Neural cell (in vitro differentiated cells): ENCODE measurements around the gene AFAP1. TPM values are rescaled to one million over a fixed set of nuclear protein-coding genes. Genes with fewer than 3 reads are reported as not detected.

ENCODE experiments used
- H2AFZ ChIP-seq: fragments of 200-600, 300-800 bp; sonication (generic), shearing (Covaris generic); 2 replicates; pipeline ENCODE4 v1.6.0; 2014; ENCODE audit warnings: low read depth, mild to moderate bottlenecking, antibody characterized with exemption, low read length, moderate library complexity
- H3F3A ChIP-seq: fragments of 200-600 bp; shearing (Covaris generic); 2 replicates; pipeline ENCODE4 v1.6.1; 2016; ENCODE audit warnings: mild to moderate bottlenecking, moderate library complexity, mixed read lengths, antibody characterized with exemption, low read length; ENCODE audit not compliant: insufficient read depth, poor library complexity, severe bottlenecking
- H3K27ac ChIP-seq: fragments of 200-600, 300-800 bp; sonication (generic), shearing (Covaris generic); 2 replicates; pipeline ENCODE4 v1.5.1; 2014; ENCODE audit warnings: mild to moderate bottlenecking, low read length, moderate library complexity
- H3K27me3 ChIP-seq: fragments of 300-800, 200-600 bp; sonication (generic), shearing (Covaris generic); 2 replicates; pipeline ENCODE4 v1.6.0; 2014; ENCODE audit warnings: mild to moderate bottlenecking, low read depth, low read length, moderate library complexity; ENCODE audit not compliant: insufficient read depth
- H3K36me3 ChIP-seq: fragments of 300-800, 200-600 bp; sonication (generic), shearing (Covaris generic); 2 replicates; pipeline ENCODE4 v1.5.1; 2014; ENCODE audit warnings: mild to moderate bottlenecking, antibody characterized with exemption, low read length, moderate library complexity; ENCODE audit not compliant: insufficient read depth
- H3K4me2 ChIP-seq: fragments of 300-800, 200-600 bp; sonication (generic), shearing (Covaris generic); 2 replicates; pipeline ENCODE4 v1.6.0; 2014; ENCODE audit warnings: mild to moderate bottlenecking, low read length
- H3K4me3 ChIP-seq: fragments of 300-800, 200-600 bp; sonication (generic), shearing (Covaris generic); 2 replicates; pipeline ENCODE4 v1.5.1; 2014; ENCODE audit warnings: mild to moderate bottlenecking, low read length, moderate library complexity
- H3K79me2 ChIP-seq: fragments of 200-600 bp; shearing (Covaris generic); replicated peaks from 2 replicates; pipeline ENCODE4 v1.6.0; 2014; ENCODE audit warnings: mild to moderate bottlenecking, low read length, moderate library complexity; ENCODE audit not compliant: insufficient read depth
- H3K9ac ChIP-seq: fragments of 300-800, 200-600 bp; sonication (generic), shearing (Covaris generic); 2 replicates; pipeline ENCODE4 v1.6.1; 2016; ENCODE audit warnings: mild to moderate bottlenecking, low read length, mixed read lengths
- H3K9me2 ChIP-seq: fragments of 200-600 bp; shearing (Covaris generic); 2 replicates; pipeline ENCODE4 v1.6.1; 2016; ENCODE audit warnings: mild to moderate bottlenecking, low read length, mixed read lengths; ENCODE audit not compliant: insufficient read depth
- H3K9me3 ChIP-seq: fragments of 200-600, 300-800 bp; sonication (generic), shearing (Covaris generic); 2 replicates; pipeline ENCODE4 v1.6.1; 2016; ENCODE audit warnings: mild to moderate bottlenecking, mixed run types, low read length, moderate library complexity, mixed read lengths
- H4K20me1 ChIP-seq: fragments of 200-600 bp; shearing (Covaris generic); 2 replicates; pipeline ENCODE4 v1.6.1; 2016; ENCODE audit warnings: mild to moderate bottlenecking, mixed run types; ENCODE audit not compliant: insufficient read depth
- EP300 ChIP-seq: fragments of 450-650 bp; conservative IDR thresholded peaks from 2 replicates; pipeline ENCODE4 v1.6.1; 2014; ENCODE audit warnings: antibody characterized with exemption, mild to moderate bottlenecking, moderate library complexity; ENCODE audit not compliant: poor library complexity, severe bottlenecking
- EZH2 ChIP-seq: fragments of 200-600, 300-800 bp; shearing (Covaris generic), sonication (generic); IDR thresholded peaks from 2 replicates; pipeline ENCODE4 v1.6.1; 2014; ENCODE audit warnings: antibody characterized with exemption, low read length, borderline replicate concordance, mild to moderate bottlenecking; ENCODE audit not compliant: insufficient read depth, poor library complexity, severe bottlenecking
- MXI1 ChIP-seq: fragments of 450-650 bp; conservative IDR thresholded peaks from 2 replicates; pipeline ENCODE4 v1.6.1; 2014; ENCODE audit warnings: antibody characterized with exemption, mild to moderate bottlenecking; ENCODE audit not compliant: poor library complexity, severe bottlenecking
- POLR2AphosphoS5 ChIP-seq: IDR thresholded peaks from 2 replicates; pipeline ENCODE4 v1.6.1; 2012
- RAD21 ChIP-seq: fragments of 450-650 bp; conservative IDR thresholded peaks from 2 replicates; pipeline ENCODE4 v1.6.1; 2014; ENCODE audit warnings: antibody characterized with exemption, mild to moderate bottlenecking, moderate library complexity
- SMC3 ChIP-seq: fragments of 450-650 bp; conservative IDR thresholded peaks from 2 replicates; pipeline ENCODE4 v1.6.1; 2014; ENCODE audit warnings: antibody characterized with exemption, mild to moderate bottlenecking, moderate library complexity; ENCODE audit not compliant: poor library complexity
- TAF1 ChIP-seq: IDR thresholded peaks from 2 replicates; pipeline ENCODE4 v1.6.1; 2012; ENCODE audit warnings: low read depth
- polyA plus RNA-seq: library from polyadenylated mRNA; depleted of rRNA; stranded (reverse); fragments of >200 nt; gene quantifications from 2 replicates; pipeline ENCODE4 v1.2.3, GENCODE V29; 2014
- TF ChIP-seq, protein P1 (sequence below): IDR thresholded peaks from 2 replicates; pipeline ENCODE4 v1.6.1; 2012; ENCODE audit warnings: borderline replicate concordance
- TF ChIP-seq, protein P2 (sequence below): fragments of 450-650 bp; IDR thresholded peaks from 2 replicates; pipeline ENCODE4 v1.5.1; 2014; ENCODE audit warnings: antibody characterized with exemption, mild to moderate bottlenecking, moderate library complexity; ENCODE audit not compliant: poor library complexity, severe bottlenecking

AFAP1 gene
- polyA plus RNA-seq, 1 donor from 2014 or later: 38.9 TPM

DNA sequence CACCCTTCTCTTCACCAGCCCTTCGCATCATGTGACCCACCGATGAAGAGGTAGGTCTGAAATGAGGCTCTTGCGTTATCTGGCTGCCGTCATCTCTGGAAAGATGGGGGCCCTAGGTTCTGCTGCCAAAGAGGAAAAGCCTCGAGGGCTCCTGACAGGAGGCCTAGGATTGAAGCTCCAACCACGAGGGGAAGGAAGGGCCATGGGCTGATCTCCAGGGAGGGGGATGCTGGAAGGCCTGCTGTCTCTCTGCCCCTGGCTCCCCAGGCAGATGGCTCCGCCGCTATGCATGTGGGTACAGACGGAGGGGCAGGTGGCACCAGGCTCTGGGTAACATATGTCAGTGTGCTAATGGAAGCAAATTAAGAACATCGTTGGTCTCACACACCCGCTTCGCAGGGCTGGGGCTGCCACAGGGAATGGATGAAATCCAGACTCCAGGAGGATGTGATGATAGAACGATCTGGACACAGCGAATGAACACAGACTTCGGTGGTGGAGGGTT, 44.9 kb downstream of the AFAP1 start:
- no peak overlapping the region for H2AFZ ChIP-seq
- H3K9ac ChIP-seq: no peak overlapping the region
- H3K4me2 ChIP-seq: no peak overlapping the region
- H3K27ac ChIP-seq: no peak overlapping the region
- no peaks in the 10 kb centered on the region for H3K36me3 ChIP-seq
- peaks cover 8% of the 10 kb centered on the region for H4K20me1 ChIP-seq
- H3K9me2 ChIP-seq: no peaks in the 10 kb centered on the region
- no peaks in the 10 kb centered on the region for H3K27me3 ChIP-seq
- H3F3A ChIP-seq: no peaks in the 10 kb centered on the region
- H3K4me3 ChIP-seq: no peak overlapping the region
- H3K9me3 ChIP-seq: no peaks in the 10 kb centered on the region
- TF ChIP-seq EP300 (no peak), POLR2AphosphoS5 (no peak), RAD21 (no peak), MXI1 (no peak), EZH2 (no peak), TAF1 (no peak), SMC3 (no peak)
- TF ChIP-seq, protein P1, sequence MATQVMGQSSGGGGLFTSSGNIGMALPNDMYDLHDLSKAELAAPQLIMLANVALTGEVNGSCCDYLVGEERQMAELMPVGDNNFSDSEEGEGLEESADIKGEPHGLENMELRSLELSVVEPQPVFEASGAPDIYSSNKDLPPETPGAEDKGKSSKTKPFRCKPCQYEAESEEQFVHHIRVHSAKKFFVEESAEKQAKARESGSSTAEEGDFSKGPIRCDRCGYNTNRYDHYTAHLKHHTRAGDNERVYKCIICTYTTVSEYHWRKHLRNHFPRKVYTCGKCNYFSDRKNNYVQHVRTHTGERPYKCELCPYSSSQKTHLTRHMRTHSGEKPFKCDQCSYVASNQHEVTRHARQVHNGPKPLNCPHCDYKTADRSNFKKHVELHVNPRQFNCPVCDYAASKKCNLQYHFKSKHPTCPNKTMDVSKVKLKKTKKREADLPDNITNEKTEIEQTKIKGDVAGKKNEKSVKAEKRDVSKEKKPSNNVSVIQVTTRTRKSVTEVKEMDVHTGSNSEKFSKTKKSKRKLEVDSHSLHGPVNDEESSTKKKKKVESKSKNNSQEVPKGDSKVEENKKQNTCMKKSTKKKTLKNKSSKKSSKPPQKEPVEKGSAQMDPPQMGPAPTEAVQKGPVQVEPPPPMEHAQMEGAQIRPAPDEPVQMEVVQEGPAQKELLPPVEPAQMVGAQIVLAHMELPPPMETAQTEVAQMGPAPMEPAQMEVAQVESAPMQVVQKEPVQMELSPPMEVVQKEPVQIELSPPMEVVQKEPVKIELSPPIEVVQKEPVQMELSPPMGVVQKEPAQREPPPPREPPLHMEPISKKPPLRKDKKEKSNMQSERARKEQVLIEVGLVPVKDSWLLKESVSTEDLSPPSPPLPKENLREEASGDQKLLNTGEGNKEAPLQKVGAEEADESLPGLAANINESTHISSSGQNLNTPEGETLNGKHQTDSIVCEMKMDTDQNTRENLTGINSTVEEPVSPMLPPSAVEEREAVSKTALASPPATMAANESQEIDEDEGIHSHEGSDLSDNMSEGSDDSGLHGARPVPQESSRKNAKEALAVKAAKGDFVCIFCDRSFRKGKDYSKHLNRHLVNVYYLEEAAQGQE: no peak
- TF ChIP-seq, protein P2, sequence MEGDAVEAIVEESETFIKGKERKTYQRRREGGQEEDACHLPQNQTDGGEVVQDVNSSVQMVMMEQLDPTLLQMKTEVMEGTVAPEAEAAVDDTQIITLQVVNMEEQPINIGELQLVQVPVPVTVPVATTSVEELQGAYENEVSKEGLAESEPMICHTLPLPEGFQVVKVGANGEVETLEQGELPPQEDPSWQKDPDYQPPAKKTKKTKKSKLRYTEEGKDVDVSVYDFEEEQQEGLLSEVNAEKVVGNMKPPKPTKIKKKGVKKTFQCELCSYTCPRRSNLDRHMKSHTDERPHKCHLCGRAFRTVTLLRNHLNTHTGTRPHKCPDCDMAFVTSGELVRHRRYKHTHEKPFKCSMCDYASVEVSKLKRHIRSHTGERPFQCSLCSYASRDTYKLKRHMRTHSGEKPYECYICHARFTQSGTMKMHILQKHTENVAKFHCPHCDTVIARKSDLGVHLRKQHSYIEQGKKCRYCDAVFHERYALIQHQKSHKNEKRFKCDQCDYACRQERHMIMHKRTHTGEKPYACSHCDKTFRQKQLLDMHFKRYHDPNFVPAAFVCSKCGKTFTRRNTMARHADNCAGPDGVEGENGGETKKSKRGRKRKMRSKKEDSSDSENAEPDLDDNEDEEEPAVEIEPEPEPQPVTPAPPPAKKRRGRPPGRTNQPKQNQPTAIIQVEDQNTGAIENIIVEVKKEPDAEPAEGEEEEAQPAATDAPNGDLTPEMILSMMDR: no peak
- H3K79me2 ChIP-seq: peaks cover 68% of the 10 kb centered on the region

DNA sequence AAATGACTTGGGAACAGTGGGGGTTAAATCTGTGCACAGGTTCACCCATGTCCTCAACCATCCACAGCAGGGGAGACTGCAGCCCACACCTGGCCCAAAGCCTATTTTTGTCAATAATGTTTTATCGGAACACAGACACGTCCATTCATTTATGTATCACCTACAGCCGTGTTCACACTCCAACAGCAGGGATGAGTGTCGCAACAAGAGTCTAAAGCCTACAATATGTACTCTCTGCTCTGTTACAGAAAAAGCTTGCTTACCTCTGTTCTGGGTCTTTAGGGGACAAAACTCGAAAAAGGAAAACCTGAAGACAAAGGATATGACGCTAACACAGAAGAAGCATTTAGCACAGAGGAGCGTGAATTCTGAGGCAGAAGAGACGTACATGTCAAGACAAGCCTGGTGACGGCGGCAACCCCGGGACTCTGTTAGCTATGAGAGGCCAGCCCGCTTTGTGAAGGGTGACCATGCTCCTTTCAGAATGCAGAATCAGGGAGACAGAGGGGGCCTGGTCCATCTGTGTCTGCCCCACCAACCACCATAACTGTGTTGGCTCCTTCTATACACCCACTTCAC, 45.5 kb downstream of the AFAP1 start:
- Histone ChIP-seq H4K20me1 (peaks cover 8% of the 10 kb centered on the region), H3K4me3 (no peak overlapping the region), H3F3A (no peaks in the 10 kb centered on the region), H3K9ac (no peak overlapping the region), H2AFZ (no peak overlapping the region), H3K9me3 (no peaks in the 10 kb centered on the region), H3K27me3 (no peaks in the 10 kb centered on the region), H3K27ac (no peak overlapping the region), H3K9me2 (no peaks in the 10 kb centered on the region), H3K36me3 (no peaks in the 10 kb centered on the region), H3K79me2 (peaks cover 68% of the 10 kb centered on the region), H3K4me2 (no peak overlapping the region)
- TF ChIP-seq, protein P2: no peak
- TF ChIP-seq, protein P1: no peak
- TF ChIP-seq MXI1: no peak
- TF ChIP-seq RAD21: no peak
- TF ChIP-seq POLR2AphosphoS5: no peak
- no peak for TF ChIP-seq EZH2
- TF ChIP-seq TAF1: no peak
- no peak for TF ChIP-seq SMC3
- TF ChIP-seq EP300: no peak
